DMS53 treated with DMSO at 0.1 percent for 48 hours (cell line): ENCODE measurements around the gene STUM.
A peak's percentile ranks its signal among the peaks of the same experiment; 100 is the strongest.
"Not testable (repeated sequence)": the region's sequence is repeated elsewhere in the genome, so short reads cannot be mapped to it uniquely, and the experiment has no call there.

ENCODE experiments used
- DNase-seq: peaks from one replicate; lab custom pipeline; 2025; ENCODE audit not compliant: unreplicated experiment; lab: John Stamatoyannopoulos, UW

The STUM gene

GRCh38 chr1:226603022-226603857 is 54.7 kb downstream of the STUM start:
- DNase-seq = no peak

- no peak for DNase-seq
Measured at GRCh38 chr1:226603858-226604559, 55.4 kb downstream of the STUM start.

- DNase-seq = no peak
Measured at GRCh38 chr1:226604560-226605317, 56.2 kb downstream of the STUM start.

GRCh38 chr1:226605318-226605950 is 56.9 kb downstream of the STUM start:
- DNase-seq = no peak

GRCh38 chr1:226606311-226607267 is 58.0 kb downstream of the STUM start:
- no peak for DNase-seq

- DNase-seq = no peak
Measured at GRCh38 chr1:226607268-226607660, 58.7 kb downstream of the STUM start.

- no peak for DNase-seq
Measured at GRCh38 chr1:226607821-226608220, 59.3 kb downstream of the STUM start.

- DNase-seq = peak; percentile 56
Measured at GRCh38 chr1:226608699-226609505, 60.3 kb downstream of the STUM start.

GRCh38 chr1:226609836-226610455 is 61.4 kb downstream of the STUM start:
- DNase-seq = no peak

- DNase-seq = no peak
Measured at GRCh38 chr1:226610671-226611070, 62.1 kb downstream of the STUM start.

- DNase-seq = no peak
Measured at GRCh38 chr1:226611301-226611700, 62.7 kb downstream of the STUM start.

GRCh38 chr1:226611980-226612379 is 63.4 kb downstream of the STUM start:
- not testable (repeated sequence) for DNase-seq

- DNase-seq = no peak
Measured at GRCh38 chr1:226615876-226616275, 67.3 kb downstream of the STUM start.

- DNase-seq = no peak
Measured at GRCh38 chr1:226616636-226617035, 68.1 kb downstream of the STUM start.

- DNase-seq = no peak
Measured at GRCh38 chr1:226617109-226617508, 68.5 kb downstream of the STUM start.

- not testable (repeated sequence) for DNase-seq
Measured at GRCh38 chr1:226617719-226618118, 69.2 kb downstream of the STUM start.

GRCh38 chr1:226618380-226618779 is 69.8 kb downstream of the STUM start:
- DNase-seq = no peak

- DNase-seq = no peak
Measured at GRCh38 chr1:226619031-226619430, 70.5 kb downstream of the STUM start.

- DNase-seq = no peak
Measured at GRCh38 chr1:226622012-226622411, 73.4 kb downstream of the STUM start.
